Testis (tissue), 3 donors: ENCODE results near the gene CRACDL. TPM values are rescaled to one million over a fixed set of nuclear protein-coding genes. Genes with fewer than 3 reads are reported as not detected.
A peak's percentile ranks its signal among the peaks of the same experiment; 100 is the strongest.

ENCODE experiments used
- DNase-seq: peaks from one replicate; pipeline ENCODE4 v3.0.0-alpha.2; 2019
- H3K27ac ChIP-seq, 2 donors: fragments of 200-600 bp; sonication (generic); one replicate each; pipeline ENCODE4 v1.5.1; 2019
- H3K27me3 ChIP-seq: fragments of 200-600 bp; sonication (generic); one replicate; pipeline ENCODE4 v1.5.1; 2019
- H3K36me3 ChIP-seq: fragments of 200-600 bp; sonication (generic); one replicate; pipeline ENCODE4 v1.5.1; 2017; ENCODE audit warnings: low read depth; ENCODE audit errors: missing control alignments
- H3K4me1 ChIP-seq: fragments of 200-600 bp; sonication (generic); one replicate; pipeline ENCODE4 v1.5.1; 2019
- H3K4me3 ChIP-seq, 2 donors: fragments of 200-600 bp; sonication (generic); one replicate each; pipeline ENCODE4 v1.5.1; 2017 to 2019
- H3K9me3 ChIP-seq: fragments of 200-600 bp; sonication (generic); one replicate; pipeline ENCODE4 v1.5.1; 2017
- POLR2A ChIP-seq: fragments of 450-650 bp; IDR thresholded peaks from one replicate; pipeline ENCODE4 v1.6.1; 2017; ENCODE audit warnings: antibody characterized with exemption, mild to moderate bottlenecking, moderate library complexity
- WGBS, 2 donors: methylation state at CpG; one replicate each; pipeline ENCODE4 v1.1.5; 2018; 5-methylcytosine and 5-hydroxymethylcytosine counted together
- intact Hi-C: fragments of 100-400 bp; cut with DNase I; formaldehyde crosslinking; loops from one replicate; pipeline ENCODE4 v1.15.1; 2023; ENCODE audit warnings: low total_unique reads
- polyA plus RNA-seq: library from polyadenylated mRNA; stranded (reverse); fragments of 350-450 nt; fragmentation: Illumina TruSeq; extraction: RNeasy Lipid Tissue Mini Kit (QIAGEN cat#74804); gene quantifications from one replicate; pipeline ENCODE4 v1.2.3, GENCODE V29; 2014; ENCODE audit warnings: low read depth, low replicate concordance; ENCODE audit not compliant: insufficient read depth
- total RNA-seq, 2 donors: library from RNA; depleted of rRNA; stranded (reverse); fragments of >200 nt; gene quantifications; one replicate each; pipeline ENCODE4 v1.2.3, GENCODE V29; 2016
- TF ChIP-seq, protein P1 (sequence below), 3 experiments: fragments of 450-650 bp in 2 of 3; fragments of 200-600 bp in 1 of 3; sonication (generic) in 1 of 3; IDR thresholded peaks; one replicate each; pipeline ENCODE4 v1.5.1; 2016 to 2019; ENCODE audit warnings: antibody characterized with exemption in 3 of 3, mild to moderate bottlenecking in 2 of 3, moderate library complexity in 1 of 3

CRACDL gene
- total and polyA plus RNA-seq, 3 donors from 2014 or later = 8.4 to 30.4 (median 29.1) TPM

DNA sequence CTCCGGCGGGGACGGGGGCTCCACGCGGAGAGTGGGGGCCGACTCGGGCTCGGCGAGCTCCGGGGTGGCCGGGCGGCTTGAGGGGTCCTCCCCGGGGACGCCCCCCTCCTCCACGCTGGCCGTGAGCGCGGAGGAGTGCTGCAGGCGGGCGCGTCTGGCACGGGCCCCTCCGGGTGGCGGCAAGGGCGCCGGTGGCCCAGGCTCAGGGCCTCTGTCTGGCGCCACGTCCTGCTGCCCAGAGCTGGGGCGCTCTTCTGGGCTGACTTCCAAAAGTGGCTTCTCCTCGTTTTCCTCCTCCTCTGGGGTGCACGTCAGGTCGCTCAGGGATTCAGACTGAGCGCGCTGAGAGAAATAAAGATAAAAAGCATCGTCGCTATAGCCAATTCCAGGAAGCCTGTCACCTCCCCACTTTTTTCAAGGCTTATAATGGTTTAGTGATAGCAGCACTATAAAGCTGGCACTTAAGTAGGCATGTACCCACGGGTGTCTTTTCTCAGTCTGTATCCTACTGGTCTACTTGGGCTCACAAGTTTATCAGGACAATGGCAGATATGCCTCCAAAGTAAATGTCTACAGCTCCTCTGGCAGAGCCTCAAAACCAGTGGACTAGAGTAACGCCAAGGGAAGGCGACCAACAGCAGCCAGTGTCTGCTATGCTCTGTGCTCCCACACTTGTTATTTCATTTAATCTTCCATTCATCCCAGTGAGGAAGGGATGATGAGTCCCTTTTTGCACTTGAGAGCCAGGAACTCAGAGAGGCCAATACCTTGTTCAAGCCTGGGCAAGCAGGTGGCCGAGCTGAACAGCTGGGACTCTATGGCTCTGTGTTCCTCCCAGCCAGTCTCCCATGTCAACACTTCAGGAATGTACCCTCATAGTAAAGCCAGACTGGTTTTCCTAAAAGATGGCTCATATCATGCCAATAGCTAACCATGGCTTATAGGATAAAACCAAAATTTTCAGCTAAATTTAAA lies 112.5 kb downstream of the CRACDL start:
- peaks cover 11% of the 10 kb centered on the region for H3K4me1 ChIP-seq
- no peaks in the 10 kb centered on the region for H3K36me3 ChIP-seq
- peak overlapping the region; percentile 63 to 72 for H3K27ac ChIP-seq
- no peaks in the 10 kb centered on the region for H3K27me3 ChIP-seq
- H3K9me3 ChIP-seq = no peaks in the 10 kb centered on the region
- peak overlapping the region; percentile 56 to 69 for H3K4me3 ChIP-seq
- DNase-seq = no peak
- intact Hi-C loops = no loop called here
- WGBS, 2 donors = 7 to 12% methylated on average over 11 to 39 of the region's 40 CpGs
- TF ChIP-seq, protein P1, sequence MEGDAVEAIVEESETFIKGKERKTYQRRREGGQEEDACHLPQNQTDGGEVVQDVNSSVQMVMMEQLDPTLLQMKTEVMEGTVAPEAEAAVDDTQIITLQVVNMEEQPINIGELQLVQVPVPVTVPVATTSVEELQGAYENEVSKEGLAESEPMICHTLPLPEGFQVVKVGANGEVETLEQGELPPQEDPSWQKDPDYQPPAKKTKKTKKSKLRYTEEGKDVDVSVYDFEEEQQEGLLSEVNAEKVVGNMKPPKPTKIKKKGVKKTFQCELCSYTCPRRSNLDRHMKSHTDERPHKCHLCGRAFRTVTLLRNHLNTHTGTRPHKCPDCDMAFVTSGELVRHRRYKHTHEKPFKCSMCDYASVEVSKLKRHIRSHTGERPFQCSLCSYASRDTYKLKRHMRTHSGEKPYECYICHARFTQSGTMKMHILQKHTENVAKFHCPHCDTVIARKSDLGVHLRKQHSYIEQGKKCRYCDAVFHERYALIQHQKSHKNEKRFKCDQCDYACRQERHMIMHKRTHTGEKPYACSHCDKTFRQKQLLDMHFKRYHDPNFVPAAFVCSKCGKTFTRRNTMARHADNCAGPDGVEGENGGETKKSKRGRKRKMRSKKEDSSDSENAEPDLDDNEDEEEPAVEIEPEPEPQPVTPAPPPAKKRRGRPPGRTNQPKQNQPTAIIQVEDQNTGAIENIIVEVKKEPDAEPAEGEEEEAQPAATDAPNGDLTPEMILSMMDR (IDR thresholded peaks at IDR 0.05) = no peak
- no peak for TF ChIP-seq POLR2A

DNA sequence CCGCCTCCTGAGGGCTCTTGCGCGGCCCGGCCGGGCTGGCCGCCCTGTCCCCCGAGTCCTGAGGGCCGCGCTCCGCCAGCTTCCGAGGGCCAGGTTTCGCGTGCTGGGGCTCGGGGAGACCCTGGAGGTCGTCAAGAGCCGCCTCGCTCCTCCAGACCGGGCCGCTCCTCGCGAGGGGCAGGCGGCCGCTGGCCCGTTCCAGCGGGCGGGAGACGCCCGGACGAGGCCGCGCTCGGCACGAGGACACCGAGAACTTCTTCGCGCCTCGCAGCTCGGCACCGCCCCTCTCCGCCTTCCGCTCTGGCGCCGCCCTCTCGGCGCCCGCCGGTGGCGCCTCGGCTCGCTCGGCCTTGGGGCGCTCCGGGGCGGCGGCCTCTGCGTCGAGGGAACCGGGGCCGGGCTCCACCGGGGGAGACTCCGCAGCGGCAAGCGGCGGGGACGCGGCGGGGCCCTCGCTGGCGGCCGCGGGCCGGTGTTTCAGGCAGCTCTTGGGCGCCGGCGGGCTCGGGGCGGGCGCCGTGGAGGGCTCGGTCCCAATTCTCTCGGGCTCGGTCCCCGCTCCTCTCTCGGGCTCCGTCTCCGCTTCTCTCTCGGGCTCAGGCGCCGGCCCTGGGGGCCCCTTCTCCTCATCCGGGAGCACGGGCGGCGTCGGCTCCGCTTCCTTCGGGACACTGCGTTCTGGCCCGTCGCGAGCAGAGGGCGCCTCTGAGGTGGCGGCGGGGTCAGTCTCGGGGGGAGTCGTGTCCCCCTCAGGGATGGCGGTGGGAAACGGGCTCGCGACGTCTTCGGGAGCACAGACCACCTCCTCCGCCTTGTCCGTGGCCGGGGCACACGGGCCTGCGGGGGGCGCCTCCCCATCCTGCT lies 113.5 kb downstream of the CRACDL start:
- Histone ChIP-seq H3K4me3 (peak overlapping the region; percentile 56 to 69), H3K27ac (peak overlapping the region; percentile 63 to 72), H3K4me1 (peaks cover 11% of the 10 kb centered on the region), H3K9me3 (no peaks in the 10 kb centered on the region), H3K27me3 (no peaks in the 10 kb centered on the region), H3K36me3 (no peaks in the 10 kb centered on the region)
- intact Hi-C loops = no loop called here
- TF ChIP-seq, protein P1 (IDR thresholded peaks at IDR 0.05) = peak in 2 of 3 experiments; percentile 3 to 5
- no peak for TF ChIP-seq POLR2A
- 1% methylated on average over 74 of the region's 117 CpGs; no CpG with 5 or more reads in 1 of the 2 donors for WGBS, 2 donors
- DNase-seq = peak; percentile 41

DNA sequence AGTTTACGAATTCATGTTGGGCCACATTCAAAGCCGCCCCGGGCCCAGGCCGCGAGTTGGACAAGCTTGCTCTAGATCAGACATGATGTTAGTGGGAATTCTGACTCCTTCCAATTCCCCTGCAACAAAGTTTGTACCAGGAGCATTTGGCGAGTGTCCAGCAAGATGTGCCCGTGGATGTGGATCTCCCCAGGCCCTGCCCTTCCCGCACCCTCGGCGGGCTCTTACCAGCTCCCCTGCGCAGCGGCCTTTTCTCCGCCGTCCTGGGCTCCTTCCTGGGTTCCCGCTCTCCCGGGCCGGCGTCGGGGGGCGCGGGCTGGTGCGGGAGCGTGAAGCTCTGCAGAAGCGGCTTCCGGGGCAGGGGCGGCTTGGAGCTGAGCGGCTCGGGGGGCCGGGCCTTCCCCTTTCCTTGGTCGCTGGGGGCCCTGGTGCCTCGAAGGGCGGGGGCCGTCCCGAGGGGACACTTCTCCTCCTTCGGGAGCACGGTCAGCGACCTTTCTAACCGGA lies 114.3 kb downstream of the CRACDL start:
- intact Hi-C loops = no loop called here
- Histone ChIP-seq H3K9me3 (no peaks in the 10 kb centered on the region), H3K36me3 (no peaks in the 10 kb centered on the region), H3K27me3 (no peaks in the 10 kb centered on the region), H3K4me1 (peaks cover 11% of the 10 kb centered on the region), H3K4me3 (peak overlapping the region; percentile 56 to 69), H3K27ac (peak overlapping the region in 1 of 2 donors; percentile 72)
- TF ChIP-seq, protein P1 (IDR thresholded peaks at IDR 0.05) = no peak
- no peak for TF ChIP-seq POLR2A
- DNase-seq = no peak
- WGBS, 2 donors = 73 to 76% methylated on average over 5 to 33 of the region's 38 CpGs

DNA sequence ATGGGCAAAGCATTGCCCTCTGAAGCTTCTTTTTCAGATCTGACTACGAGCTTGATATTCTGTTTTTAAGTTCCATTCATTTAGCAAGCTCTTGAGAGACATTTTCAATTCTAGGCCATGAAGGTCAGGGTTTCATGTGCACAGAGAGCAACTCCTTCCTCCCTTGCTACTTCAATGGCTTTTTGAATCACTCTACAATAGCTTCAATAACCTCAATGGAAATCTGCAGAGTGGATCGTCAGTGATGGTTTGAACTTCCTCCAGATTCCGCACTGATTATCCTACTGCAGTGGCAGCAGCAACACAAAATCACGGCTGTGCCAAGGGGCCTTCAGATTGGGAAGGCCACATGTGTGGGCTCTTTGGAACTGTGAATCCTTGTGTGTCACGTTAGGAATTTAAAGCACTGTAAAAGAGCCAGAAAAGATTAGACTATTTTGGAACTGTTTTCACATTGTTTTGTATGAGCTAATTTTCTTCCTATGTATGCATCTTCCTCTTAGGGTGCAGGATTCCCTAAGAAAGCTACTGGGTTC lies 116.7 kb downstream of the CRACDL start:
- Histone ChIP-seq H3K9me3 (no peaks in the 10 kb centered on the region), H3K4me1 (peaks cover 11% of the 10 kb centered on the region), H3K27ac (no peak overlapping the region), H3K27me3 (no peaks in the 10 kb centered on the region), H3K4me3 (no peak overlapping the region), H3K36me3 (no peaks in the 10 kb centered on the region)
- DNase-seq = no peak
- no peak for TF ChIP-seq POLR2A
- TF ChIP-seq, protein P1 (IDR thresholded peaks at IDR 0.05) = no peak
- intact Hi-C loops = no loop called here
- 37 to 42% methylated on average over 5 of the region's 5 CpGs for WGBS, 2 donors
